Measurements from ENCODE around the gene FBXW5.

- TF ChIP-seq, protein P1, sequence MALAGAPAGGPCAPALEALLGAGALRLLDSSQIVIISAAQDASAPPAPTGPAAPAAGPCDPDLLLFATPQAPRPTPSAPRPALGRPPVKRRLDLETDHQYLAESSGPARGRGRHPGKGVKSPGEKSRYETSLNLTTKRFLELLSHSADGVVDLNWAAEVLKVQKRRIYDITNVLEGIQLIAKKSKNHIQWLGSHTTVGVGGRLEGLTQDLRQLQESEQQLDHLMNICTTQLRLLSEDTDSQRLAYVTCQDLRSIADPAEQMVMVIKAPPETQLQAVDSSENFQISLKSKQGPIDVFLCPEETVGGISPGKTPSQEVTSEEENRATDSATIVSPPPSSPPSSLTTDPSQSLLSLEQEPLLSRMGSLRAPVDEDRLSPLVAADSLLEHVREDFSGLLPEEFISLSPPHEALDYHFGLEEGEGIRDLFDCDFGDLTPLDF (CRISPR knock-in tag; IDR thresholded peaks at IDR 0.05): no peak
- TF ChIP-seq EHMT2 (IDR thresholded peaks at IDR 0.05) (no peak), MYC (IDR thresholded peaks at IDR 0.05; ENCODE audit: low read depth, low read length) (no peak), MYC (CRISPR knock-in tag; IDR thresholded peaks at IDR 0.05; ENCODE audit: borderline replicate concordance, low read depth) (no peak), MAZ (CRISPR knock-in tag; conservative IDR thresholded peaks at IDR 0.05 in 1 of 2, IDR thresholded peaks at IDR 0.05 in 1 of 2) (no peak), POLR2A (conservative IDR thresholded peaks at IDR 0.05) (no peak), KDM1A (IDR thresholded peaks at IDR 0.05) (no peak), MAFK (IDR thresholded peaks at IDR 0.05; ENCODE audit: low read length) (no peak), MITF (IDR thresholded peaks at IDR 0.05) (no peak), EZH2 (IDR thresholded peaks at IDR 0.05; ENCODE audit: borderline replicate concordance, low read depth, low read length) (no peak), HCFC1 (IDR thresholded peaks at IDR 0.05; ENCODE audit: low read depth, low read length) (no peak), JUND (IDR thresholded peaks at IDR 0.05; ENCODE audit: borderline replicate concordance, low read depth, low read length) (no peak), JUND (tag; IDR thresholded peaks at IDR 0.05; ENCODE audit: borderline replicate concordance, low read depth, low read length) (no peak), GTF2E2 (tag; IDR thresholded peaks at IDR 0.05) (no peak)
- TF ChIP-seq, protein P2, sequence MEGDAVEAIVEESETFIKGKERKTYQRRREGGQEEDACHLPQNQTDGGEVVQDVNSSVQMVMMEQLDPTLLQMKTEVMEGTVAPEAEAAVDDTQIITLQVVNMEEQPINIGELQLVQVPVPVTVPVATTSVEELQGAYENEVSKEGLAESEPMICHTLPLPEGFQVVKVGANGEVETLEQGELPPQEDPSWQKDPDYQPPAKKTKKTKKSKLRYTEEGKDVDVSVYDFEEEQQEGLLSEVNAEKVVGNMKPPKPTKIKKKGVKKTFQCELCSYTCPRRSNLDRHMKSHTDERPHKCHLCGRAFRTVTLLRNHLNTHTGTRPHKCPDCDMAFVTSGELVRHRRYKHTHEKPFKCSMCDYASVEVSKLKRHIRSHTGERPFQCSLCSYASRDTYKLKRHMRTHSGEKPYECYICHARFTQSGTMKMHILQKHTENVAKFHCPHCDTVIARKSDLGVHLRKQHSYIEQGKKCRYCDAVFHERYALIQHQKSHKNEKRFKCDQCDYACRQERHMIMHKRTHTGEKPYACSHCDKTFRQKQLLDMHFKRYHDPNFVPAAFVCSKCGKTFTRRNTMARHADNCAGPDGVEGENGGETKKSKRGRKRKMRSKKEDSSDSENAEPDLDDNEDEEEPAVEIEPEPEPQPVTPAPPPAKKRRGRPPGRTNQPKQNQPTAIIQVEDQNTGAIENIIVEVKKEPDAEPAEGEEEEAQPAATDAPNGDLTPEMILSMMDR (IDR thresholded peaks at IDR 0.05 in 2 of 3, conservative IDR thresholded peaks at IDR 0.05 in 1 of 3; ENCODE audit: insufficient read depth in 2 of 3, low read depth in 1 of 3, low read length in 3 of 3): no peak
Measured at GRCh38 chr9:136923881-136924280, 20.7 kb downstream of the FBXW5 start.

Data from K562 (cell line).